Stimulated activated CD4-positive, alpha-beta T cell treated with anti-CD3 and anti-CD28 coated beads, Interleukin-12 subunit alpha, Interleukin-12 subunit beta, amount 100 ng/mL, for 24 hours (primary cell): ENCODE measurements around the gene ARHGAP26.
"Not testable (repeated sequence)": the region's sequence is repeated elsewhere in the genome, so short reads cannot be mapped to it uniquely, and the experiment has no call there.

Source experiments
- DNase-seq, 2 experiments: peaks; one replicate each; pipeline ENCODE4 v3.0.0-alpha.2; 2020; ENCODE audit warnings: low read depth in 2 of 2

ARHGAP26 gene

GRCh38 chr5:142901476-142902185, 131.5 kb downstream of the ARHGAP26 start:
- DNase-seq, result no peak

DNA sequence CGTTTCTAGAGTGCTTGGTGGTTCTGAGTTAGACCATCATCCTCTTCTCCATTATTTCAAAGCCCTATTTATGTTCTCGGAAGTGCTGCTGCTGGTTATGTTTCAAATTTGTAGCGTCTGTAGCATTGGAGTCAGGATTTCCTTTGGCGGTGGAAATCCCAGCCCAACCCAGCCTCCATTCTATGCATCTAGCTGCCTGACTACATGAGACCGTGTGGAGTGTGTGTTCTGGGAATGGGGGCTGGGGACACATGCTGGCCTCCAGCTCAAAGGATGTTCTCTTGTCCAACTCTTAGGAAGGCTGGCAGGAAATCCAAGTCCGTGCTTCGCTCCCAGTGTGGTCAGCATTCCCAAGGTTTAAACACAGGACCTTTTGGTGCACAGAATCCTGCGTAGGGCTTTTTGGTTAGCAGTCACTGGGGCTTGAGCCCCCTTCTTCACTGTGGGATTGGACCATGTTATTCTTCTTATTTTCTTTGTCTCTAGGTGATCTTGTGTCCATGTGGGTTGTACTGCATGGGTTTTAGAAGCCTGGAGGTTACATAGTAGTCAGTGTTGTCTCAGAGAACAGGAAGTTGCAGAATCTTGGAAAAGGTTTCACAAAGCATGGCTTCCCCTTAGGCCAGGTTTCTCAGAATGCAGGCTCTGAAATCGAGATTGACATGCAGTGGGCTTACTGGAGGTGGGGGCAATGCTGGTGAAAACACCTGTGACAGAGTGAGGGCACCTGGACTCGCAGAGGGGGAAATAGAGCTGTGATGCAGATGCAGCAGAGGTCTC, 132.2 kb downstream of the ARHGAP26 start:
- DNase-seq, result no peak

- no peak for DNase-seq
Measured at GRCh38 chr5:142904416-142904815, 134.2 kb downstream of the ARHGAP26 start.

GRCh38 chr5:142905348-142905747, 135.2 kb downstream of the ARHGAP26 start:
- no peak for DNase-seq

GRCh38 chr5:142906863-142907671, 136.9 kb downstream of the ARHGAP26 start:
- no peak for DNase-seq

- DNase-seq, result no peak
Measured at GRCh38 chr5:142908659-142909058, 138.5 kb downstream of the ARHGAP26 start.

DNA sequence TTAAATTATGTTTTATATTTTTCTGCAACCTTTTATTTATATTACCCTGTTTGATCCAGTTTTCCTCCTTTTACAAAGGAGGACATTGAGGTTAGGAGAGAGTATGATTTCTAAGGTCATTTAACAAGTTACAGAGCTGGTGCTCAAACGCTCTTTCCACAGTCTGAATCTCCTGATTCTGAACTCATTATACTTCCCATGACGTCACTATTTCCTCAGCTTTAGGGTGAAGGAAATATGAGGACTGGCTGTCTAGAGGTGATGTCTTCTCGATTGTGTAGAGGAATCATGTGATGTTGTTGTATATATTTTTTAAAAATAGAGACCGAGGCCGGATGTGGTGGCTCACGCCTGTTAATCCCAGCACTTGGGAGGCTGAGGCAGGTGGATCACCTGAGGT, 140.0 kb downstream of the ARHGAP26 start:
- DNase-seq, result no peak

DNA sequence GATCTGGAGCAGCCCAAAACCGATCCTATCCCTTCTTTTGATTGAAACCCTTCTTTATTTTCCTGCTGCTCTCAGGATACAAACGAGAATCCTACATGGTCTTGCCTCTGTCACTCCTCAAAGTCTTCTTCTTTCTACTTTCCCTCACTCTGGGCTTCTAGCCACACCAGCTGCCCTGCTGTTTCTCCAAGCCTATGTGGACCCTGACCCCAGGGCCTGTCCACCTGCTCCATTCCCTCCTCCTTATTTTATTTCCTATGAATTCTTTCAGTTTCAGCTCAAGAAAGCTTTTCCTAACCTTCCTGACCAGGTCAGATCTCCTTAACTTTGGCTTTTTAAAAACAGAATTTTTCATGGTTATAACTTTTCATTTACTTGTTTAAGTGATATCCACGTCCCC, 141.0 kb downstream of the ARHGAP26 start:
- no peak for DNase-seq

DNA sequence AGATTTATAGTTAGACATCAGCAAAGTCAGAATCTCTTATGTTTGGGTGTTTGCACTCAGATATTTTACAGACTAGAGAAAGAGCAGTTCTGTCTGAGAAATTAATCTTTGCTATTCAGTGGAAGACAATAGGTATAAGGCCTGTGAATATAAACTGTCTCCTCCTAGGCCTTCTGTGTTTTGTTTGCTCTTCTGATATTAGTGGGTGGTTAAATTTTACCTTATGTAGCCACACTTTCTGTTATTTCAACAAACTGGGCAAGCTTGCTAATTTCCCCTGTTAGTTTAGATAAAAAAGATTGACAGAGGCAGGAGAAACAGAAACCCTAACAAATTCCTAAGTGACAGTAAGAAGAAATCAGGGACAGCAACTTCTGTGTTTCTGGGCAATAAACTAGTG, 141.6 kb downstream of the ARHGAP26 start:
- no peak for DNase-seq

DNA sequence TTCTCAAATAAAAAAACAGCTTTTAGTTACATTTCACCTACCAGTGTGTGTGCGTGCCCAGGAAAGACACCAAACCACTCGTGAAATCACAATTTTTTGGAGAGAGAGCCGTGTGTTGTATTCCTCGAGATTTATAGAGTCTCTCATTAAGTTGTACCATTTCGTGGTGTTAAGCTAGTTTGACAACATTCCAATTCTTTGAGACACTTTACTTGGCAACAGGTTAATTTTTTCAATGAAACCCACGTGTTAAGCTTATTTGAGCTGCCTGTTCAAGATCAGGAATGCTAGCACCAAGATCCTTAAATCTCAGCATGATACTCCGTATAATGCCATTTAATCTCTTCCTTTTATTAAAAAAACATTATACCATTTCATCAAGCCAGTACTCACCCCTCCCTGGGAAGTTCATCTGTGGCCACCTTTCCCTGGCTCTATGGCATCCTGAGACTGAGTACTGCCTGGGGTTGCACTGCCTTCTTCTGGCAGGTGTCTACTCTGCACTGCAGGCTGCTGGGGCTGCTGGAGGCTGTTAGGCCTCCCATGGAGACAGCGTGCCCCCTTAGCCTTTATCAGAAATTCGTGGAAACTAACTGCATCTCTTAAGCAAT, 143.7 kb downstream of the ARHGAP26 start:
- no peak for DNase-seq

DNA sequence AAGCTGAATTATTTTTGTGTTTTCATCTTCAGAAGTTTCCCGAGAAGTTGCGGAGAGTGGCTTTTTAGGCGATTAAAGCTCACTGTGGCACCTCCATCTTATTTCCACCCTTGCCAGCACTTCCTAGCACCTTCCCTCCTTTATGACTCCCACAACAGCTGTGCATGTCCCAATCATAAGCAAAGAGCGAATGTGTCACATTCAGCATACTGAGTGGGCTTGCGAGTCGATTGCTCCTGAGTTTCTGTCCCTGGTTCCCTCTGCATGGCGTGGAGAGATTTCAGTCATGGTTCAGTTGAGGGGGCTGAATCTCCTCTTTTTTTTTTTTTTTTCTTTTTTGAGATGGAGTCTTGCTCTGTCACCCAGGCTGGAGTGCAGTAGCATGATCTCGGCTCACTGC, 144.9 kb downstream of the ARHGAP26 start:
- DNase-seq, result no peak

GRCh38 chr5:142915813-142916424, 145.7 kb downstream of the ARHGAP26 start:
- DNase-seq, result peak in 1 of 2 experiments; percentile 2

GRCh38 chr5:142918959-142919635, 148.9 kb downstream of the ARHGAP26 start:
- DNase-seq, result no peak

DNA sequence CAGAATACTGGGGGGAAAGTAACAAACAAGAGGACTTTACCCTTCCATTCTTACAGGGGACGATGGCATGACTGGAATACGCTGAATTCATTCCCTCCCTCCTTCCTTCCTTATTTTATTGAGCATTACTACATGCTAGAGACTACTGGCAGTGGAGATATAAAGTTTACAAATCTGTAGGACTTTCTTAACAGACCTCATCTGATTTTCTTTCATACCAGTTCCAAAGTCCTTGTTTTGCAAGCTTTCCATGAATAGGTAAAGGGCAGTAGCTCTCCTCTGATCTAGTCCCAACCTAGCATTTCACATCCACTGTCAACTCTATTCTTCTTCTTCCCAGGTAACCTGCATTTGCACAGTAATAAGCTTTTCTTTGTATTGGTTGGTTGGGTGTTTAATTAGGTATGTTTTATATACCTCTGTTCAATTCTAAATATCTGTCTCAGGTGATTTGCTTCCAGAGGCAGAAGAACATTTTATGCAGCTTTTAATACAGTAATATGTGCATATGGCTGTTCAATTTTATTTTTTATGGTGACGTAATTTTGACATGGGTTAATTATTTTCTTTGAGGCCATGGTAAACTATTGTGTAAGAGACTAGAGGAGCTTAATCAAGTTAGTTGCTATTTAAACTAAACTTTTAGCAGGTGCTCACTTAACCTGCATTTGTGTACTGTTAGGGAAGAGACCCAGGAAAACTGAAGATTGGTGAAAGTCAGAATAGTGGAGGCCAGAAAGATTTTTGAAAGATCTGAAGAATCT, 150.9 kb downstream of the ARHGAP26 start:
- no peak for DNase-seq

DNA sequence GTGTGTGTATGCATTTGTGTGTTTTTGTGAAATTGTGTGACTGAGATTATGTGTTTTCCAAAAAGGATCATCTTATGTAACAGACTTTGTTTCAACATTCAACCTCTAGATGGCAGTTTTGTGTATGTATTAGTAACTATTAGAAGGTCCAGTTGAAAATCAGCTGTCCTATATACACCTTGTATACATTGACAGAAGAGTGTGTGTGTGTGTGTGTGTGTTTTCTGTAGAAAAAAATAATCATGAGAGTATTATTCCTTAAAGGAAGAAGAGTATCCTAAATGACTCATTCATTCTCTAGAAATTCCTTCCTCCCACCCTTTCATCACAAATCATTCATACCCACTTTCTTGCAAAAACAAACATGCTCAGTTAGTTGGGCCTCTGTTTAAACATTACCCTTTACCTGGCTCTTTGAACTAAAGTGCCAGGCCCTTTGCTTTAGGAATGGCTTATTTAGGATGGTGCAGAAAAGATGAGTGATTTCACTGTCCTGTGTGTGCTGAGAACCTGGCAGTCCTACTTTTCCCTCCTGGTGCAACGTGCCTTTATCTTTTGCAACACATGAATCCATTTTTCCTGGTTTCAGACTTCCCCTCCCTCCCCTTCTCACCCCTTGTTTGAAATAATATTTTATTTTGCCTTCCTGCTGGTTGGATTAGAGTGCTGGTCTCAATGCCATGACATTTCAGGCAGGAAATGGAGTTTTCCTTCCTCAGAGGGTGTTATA, 152.2 kb downstream of the ARHGAP26 start:
- DNase-seq, result no peak

GRCh38 chr5:142924135-142924883, 154.1 kb downstream of the ARHGAP26 start:
- no peak for DNase-seq

- DNase-seq, result no peak
Measured at GRCh38 chr5:142925795-142926194, 155.6 kb downstream of the ARHGAP26 start.

- no peak for DNase-seq
Measured at GRCh38 chr5:142926549-142926948, 156.4 kb downstream of the ARHGAP26 start.

DNA sequence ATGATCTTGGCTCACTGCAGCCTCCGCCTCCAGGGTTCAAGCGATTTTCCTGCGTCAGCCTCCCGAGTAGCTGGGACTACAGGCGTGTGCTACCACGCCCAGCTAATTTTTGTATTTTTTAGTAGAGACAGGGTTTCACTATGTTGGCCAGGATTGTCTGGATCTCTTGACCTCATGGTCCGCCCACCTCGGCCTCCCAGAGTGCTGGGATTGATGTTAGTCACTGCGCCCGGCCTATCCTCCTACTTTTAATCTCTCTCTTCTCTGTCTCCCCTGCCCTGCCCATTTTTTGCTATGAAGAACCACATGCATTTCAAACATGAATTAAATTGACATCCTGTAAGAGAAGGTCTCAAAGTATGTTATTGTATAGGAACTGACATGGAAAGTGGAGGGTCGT, 158.8 kb downstream of the ARHGAP26 start:
- not testable (repeated sequence) for DNase-seq
